Glomerular visceral epithelial cell (primary cell): ENCODE data around the gene SLC1A2.

Experiments used
- DNase-seq: peaks from one replicate; pipeline ENCODE4 v3.0.0-alpha.2; 2016; ENCODE audit errors: extremely low spot score

Gene SLC1A2

DNA sequence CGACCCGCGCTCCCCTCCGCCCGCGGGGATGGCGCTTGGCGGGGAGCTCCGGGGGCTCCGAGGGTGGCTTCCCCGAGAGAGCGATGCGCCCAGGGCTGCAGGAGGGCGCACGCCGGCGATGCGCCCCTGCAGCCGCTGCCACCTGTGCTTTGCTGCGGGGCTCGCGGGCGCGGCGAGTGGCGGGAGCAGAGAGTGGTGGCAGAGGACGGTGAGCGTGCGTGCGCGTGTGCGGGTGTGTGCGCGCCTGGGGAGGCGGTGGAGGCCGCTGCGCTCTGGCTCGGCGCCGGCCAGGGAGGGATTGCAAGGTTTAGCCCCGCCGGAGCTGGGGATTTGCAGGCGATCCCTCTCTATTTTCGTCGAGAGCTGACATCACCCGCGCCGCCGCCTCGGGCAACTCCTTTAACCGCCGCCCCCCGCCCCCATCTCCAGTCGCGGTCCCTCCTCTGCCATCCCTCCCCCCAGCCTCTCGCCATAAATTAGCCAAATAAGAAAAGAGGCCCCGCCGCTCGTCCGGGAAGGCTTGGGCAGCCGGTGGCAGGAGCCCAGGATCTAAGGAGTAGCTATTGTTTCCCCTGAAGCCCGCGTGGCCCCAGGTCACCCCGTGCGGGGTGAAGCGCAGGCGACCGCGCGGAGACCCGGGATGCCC, at the start of gene SLC1A2:
TSS of gene SLC1A2 (minus strand) at position 375 of the 646 bp plus-strand sequence. CDS start 592 bp downstream, outside the sequence.
- peak; percentile 7 for DNase-seq

DNA sequence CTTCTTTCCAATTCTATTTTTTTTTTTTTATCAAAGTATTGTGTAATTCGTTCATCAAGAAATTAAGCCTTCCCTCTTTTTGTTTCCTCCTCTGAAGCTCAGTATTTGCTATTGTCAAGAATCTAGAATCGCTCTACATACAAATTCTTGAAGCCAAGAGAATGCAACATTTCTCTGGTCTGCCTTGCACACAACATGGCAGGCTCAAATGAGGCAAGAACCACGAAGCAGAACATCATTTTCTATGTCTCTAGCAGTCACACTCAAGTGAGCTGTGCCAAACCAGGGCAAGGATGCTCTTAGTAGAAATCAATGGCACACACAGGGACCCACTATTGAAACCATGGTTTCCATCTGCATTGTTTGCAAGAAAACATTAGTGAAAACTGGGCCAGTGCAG, 46.7 kb upstream of the SLC1A2 start:
- DNase-seq, result no peak

DNA sequence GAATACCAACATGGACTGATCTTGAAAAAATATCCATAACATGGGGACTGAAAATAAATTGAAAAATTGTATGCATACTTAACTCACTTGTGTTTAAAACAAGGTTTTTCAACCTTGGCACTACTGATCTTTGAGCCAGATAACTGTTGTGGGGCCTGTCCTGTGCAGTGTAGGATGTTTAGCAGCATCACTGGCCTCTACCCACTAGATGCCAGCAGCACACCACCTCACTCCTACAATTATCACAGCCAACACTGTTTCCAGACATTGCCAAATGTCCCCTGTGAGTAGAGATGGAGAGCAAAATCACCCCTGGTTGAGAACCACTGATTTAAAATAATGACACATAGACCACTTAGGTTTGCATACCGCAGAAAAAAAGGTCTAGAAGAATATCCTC, 45.0 kb upstream of the SLC1A2 start:
- peak; percentile 24 for DNase-seq

DNA sequence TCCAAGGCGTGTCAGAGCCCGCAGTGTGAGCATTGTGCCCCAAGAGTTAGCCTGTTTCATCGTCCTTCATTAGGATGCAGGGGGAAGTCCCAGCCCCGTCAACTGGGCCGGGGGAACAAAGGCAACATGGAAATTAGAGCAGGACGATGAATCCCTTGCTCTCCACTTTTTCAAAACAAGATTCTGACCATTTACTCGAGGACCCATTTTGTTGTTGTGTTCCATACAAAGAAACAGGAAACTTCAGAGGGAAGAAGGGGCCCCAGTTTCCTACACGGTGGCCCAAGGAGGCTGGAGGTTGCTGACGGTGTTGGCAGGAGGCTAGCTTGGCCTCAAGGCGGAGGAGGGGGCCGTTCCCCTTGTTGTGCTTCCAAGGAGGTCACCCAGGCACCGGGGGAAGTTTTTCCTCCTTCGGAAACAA, 44.0 kb upstream of the SLC1A2 start:
- DNase-seq, result no peak

DNA sequence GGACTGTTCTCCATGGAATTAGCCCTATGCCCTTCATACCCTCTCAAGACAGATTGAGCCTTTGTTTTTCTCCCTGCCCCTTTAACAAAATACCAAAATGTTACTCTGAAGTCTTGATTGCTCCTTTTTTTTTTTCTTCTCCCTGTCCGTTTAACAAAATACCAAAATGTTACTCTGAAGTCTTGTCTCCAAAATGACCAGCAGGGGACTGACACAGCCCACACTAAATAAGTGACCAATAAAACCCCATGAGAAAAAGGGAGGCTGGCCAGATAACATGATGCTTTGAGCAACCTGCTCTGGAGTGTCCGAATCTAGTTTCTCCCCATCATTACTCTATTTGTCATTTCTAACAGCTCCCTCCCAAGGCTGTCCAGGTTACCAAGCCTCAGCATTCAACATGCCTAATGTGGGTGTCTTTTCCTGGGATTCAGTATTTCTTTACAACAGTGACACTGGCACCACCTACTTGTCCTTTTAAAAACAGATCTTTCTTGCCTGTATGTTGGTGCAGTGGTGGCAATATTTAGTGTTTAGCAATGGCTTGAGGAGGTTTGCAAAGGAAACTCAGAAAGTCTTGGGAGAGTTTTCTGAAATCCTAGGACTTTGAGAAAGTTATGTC, 42.7 kb upstream of the SLC1A2 start:
- DNase-seq, result no peak

DNA sequence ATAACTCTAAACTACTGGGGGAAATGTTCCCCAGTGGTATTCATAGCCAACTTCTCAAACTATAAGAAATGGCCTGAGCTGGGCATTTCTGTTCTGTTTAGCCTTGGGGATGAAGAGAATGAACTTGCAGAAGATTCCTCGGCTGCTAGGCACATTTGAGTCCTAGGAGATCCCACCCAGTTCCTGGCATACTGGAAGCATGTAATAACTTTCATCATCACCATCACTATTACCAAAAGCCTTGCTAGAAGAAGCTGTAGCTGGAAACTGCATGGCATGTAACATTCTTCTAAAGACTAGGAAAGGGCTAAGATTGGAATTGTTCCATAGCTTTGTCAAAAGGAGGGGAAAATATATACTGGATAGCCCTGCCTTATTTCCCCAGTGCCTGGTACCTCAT, 40.1 kb upstream of the SLC1A2 start:
- DNase-seq, result no peak

DNA sequence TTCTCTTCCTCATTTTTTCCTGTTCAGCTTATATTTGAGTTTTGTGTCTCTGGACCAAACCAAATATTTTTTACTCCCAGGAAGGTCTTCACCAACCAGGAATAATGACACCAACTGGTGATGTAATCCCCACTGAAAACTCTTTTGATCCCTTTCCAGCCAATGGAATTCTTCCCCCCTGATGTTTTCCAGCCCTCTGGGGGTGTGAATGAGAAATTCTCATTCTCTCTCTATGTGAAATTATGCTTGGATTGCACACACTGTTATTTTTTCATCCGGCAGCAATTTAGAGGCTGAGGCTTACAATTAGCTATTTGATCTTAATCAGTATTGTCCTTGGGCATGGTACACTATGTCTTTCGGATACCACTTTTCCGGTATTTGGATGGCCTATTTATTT, 39.5 kb upstream of the SLC1A2 start:
- DNase-seq, result no peak

DNA sequence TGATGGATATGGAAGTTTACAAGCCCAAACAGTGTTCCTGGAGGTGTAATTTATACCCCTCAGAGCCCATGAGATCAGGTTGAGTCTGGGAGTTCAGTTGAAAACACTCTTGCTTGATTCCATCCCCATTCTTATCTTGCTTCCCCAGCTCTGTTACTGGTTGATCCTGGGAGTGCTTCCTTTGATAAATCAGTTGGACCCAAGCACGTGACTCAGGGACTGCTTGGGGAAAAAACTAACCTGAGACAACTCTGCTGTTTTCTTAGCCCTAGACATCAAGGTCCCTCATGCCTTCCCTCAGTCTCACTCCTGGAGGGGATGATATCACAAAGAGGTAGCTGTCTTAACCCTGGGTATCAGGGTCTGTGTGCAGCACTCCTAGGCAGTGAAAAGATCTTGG, 35.0 kb upstream of the SLC1A2 start:
- DNase-seq, result no peak

DNA sequence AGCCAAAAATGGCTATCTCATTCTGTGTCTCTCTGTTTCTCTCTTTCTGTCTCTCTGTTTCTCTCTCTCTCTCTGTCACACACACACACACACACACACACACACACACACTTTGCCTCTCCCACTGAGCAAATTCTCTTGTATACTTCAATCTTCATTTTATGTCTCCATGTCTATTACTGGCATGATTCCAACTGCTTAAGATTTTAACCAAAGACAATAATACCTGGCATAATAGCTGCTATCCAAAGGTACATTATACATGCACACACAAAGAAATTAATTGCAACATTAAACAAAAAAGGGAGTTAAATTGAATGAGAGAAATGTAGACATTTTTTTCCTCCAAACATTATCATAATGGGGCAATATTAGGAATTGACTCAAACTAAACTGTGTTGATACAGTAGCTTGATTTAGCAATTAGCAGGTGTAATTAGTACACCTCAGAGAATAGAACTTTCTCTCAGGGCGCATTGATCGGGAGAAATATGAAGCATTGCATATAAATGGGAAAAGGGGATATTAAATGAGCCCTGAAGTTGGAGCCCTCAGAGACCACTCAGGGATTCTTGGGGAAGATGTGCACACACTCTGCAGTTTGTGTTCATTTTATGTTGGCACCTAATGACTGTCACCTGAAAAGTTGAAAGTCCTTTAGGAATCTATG, 17.4 kb upstream of the SLC1A2 start:
- DNase-seq, result no peak

DNA sequence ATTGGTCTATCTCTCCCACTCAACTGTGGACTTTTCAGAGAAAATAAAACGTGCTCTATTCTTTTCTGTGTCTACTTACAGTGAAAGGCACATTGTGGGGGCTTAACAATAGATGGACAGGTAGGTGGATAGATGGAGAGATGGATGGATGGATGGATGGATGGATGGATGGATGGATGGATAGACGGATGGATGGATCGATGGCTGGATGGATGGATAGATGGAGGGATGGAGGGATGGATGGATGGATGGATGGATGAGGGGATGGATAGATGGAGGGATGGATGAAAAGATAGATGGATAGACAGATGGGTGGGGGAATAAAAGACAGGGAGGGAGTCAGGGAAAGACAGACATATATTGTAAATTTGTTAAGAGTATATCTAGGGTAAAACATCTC, 14.2 kb upstream of the SLC1A2 start:
- no peak for DNase-seq

DNA sequence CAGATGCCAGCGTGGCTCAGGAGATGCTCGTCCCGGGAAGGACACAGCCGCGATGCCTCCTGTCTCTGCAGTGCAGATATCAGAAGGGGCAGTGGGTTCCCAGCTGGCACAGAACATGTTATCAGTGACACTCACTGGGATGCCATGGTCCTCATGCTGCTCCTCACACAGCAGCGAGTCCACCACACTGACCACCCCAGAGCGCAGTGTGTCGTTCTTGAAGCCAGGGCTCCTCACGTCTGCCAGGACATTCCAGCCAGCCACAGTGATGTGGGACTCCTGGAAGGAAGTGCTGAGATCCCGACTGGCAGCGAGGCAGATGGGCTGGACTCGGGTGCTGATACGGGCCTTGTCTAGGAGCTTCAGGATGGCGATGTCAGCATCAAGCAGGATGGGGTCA, 13.1 kb upstream of the SLC1A2 start:
- DNase-seq, result no peak

DNA sequence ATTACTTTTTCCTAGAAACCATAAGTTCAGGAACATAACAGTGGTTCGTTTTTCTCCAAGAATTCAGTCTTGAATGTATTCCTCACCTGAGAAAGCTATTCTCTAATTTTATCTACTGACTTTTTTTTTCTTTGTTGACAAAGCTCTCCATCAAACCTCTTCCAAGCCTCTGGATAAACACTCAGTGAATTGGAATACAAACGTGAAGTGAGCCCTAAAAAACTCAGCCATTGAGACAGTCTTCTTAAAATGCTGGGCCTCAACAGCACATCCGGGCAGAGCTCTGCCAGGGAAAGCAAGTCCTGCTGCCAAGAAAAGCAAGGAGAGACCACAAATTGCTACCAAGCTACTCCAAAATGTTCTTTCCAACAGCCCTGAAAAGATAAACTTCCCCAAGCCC, 7.7 kb upstream of the SLC1A2 start:
- no peak for DNase-seq

DNA sequence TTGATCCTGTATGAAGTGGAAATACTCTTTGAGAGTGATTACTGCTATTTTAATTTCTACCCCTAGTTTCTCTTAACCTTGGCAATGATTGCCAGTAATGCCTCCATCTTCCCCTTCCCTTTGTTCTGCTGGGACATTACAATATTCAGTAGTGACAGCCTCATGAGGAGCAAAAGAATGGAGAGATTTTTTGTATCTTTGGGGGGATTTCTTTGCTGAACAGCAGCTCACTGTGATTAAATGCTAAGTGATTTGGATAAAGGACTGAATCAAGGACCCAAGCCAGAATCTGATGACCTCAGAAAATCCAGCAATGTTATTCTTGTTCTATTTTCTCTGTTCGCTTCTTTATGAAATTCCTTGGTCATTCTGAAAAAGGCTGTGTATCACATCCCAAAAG, 7.0 kb upstream of the SLC1A2 start:
- no peak for DNase-seq

DNA sequence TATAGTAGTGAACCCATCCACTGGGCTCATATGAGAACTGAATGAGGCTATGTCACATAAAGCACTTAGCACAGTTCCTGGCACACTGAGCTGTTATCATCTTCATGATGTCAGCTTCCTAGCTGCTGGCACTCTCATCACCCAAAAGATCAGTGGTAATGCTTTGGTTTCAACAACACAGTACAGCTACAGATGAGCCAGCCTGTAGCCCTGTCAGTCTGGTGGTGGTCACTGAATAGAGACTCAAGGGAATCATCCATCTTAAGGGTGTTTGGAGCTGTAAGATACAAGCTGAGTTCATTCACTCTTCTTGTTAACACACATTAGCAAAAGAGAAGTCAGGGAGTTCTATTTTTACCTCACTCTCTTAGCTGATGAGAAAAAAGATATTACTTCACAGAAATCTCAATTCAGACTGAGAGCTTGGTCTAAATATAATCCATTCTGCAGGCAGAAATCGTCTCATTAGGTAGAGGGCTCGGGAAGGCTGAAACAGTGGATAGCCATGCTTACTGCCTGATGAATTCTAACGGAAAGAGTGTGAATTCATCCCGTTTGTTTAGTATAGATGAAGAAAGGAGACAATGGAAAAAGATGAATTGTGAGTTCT, 6.3 kb upstream of the SLC1A2 start:
- DNase-seq, result no peak

DNA sequence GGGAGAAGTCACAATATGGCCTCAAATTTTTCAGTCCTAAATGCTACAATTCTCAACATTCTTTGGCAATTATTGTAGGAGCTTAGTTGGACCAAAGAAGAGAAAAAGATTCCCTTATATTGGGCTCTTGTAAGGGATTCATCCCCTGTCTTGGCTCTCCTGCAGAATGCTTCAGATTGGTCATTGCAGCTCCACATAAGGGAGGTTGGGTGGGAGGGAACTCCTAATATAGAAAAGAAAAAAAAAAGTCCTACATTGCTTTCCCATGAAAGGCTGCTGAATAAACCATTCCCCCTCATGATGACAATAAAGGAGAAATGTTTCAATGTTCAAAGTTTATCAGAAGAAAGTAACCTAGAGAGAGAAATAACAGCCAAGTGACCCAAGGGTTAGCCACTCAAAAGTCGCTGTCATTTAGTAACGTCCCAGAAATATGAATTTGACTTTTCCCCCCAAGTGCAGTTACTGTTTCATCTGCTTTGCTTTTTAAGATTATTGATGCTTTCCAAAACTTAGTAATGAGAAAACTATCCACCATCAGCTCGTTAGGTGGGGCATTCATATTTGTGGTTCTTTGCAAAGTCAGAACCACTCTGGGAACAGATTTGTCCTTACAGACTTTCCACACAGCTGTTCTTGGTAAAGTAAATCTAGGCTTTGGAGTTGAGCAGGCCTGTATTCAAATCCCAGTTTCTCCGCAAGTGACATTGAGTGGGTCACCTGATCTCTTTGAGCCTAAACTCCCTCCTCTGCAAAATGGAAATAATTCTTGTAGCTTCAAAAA, 5.0 kb upstream of the SLC1A2 start:
- DNase-seq, result no peak

DNA sequence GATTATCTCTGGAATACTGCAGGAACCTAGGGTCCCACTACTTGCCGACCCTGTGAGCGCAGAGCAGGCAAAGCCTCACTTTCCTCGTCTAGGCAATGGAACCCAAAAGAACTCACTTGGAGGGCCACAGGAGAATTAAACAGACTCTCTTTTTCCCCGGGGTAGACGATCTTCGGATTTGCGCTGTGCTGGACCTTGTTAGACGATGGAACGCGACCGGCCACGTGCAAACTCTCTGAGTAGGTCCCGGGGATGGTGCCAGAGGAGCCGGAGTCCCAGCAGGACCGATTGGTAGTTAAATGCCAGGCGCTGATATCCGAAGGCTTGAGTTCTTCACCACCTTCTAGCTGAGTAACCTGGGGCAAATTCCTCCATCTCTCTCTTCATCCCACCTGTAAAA, 1.0 kb upstream of the SLC1A2 start:
- no peak for DNase-seq

DNA sequence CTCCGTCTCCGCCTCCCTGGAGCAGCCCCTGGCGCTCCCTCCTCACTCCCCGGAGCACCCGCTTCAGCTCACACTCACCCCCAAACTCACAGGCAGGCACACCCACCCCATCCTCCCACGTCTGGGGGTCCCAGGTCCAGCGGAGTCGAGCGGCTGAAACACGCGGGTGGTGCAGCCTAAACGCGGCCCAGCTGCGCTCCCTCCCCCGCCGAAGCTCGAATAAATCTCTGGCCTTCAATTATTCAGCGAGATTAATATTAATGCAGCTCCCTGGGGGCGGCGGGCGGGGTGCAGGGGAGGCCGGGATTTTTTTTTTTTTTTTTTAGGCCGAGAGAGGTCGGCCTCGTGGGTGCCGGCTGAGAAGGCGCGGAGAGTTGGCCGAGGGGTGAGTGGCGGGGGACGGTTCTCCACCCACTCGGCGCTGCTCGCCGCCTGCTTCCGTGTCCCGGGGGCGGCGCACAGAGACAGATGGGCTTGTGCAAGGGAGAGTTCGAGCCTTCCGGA, 524 bp upstream of the SLC1A2 start:
- DNase-seq, result no peak

DNA sequence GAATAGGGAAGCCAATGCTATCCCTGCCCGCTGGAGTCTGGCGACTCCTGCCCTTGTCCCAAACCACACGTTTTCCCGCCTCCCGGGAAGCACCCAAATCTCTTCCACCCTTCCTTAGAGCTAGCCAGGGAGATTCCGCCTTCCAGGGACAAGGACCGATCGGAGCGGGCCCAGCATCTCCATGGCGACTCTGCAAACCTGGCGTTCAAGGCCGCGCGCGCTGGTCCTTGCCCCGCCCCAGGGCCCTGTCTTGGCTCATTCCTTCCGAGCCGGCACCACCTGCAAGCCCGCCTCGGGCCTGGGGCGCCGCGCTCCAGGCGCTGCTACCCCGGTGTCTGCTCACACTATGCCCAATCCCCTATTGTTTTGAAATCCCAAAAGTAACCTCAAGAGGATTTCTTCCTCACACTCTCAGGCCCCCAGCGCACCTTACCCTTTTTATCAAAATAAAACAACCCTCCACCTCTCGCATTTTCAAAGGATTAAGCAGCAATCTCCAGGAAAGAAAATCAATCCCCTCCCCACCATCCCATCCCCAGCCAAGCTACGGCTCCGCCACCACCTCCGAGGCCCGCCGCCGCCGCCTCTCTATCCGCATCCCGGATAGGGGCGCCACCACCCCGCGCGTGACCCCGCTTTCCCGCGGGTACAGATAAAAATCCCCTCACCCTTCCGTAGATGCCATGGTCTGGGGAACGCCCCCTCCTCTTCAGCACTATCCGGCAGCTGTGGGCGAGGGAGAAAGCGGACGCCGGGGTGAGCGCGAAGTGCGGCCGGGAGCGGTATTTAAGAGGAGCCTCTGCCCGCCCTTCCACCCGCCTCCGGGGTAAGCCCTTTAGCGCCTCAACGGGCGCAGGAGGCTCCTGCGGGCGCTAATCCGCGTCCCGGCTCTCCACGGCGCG, 825 bp downstream of the SLC1A2 start:
- DNase-seq, result no peak

DNA sequence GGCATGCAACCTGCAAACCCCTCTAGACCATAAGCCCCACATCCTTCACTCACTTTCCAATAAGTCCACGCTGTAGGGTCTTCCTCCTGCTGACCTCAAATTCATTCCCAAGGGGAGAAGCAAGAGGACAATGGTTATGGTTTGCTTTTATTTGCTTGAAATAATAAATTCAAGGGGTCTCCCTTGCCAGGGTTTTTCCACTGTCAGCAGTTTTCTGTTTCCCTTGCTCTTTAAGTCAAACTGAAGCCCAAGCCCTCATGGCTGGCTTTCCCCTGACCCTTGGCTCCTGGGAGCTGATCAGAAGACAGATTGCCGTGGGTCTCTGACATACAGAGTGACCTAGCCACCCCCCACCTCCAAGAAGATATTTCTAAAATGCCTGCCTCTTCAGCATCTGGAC, 3.9 kb downstream of the SLC1A2 start:
- DNase-seq, result no peak

DNA sequence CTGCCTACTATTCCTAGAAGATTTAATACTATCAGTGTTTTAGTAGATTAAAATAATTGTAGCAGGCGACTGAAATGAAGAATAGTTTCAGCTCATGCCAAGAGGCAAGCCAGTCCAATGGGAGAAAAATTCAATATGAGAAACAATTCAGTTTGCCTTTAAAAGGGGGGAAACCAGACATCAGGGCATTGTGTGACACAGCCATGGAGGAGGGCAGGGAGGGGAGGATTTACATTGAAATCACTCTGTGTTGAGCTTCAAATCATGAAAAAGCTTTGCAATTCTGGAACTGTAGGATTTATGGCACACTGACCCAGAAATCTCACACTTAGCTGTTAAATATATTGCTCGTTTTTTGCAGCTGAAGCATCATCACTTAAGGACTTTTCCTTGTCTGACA, 4.6 kb downstream of the SLC1A2 start:
- DNase-seq, result no peak

DNA sequence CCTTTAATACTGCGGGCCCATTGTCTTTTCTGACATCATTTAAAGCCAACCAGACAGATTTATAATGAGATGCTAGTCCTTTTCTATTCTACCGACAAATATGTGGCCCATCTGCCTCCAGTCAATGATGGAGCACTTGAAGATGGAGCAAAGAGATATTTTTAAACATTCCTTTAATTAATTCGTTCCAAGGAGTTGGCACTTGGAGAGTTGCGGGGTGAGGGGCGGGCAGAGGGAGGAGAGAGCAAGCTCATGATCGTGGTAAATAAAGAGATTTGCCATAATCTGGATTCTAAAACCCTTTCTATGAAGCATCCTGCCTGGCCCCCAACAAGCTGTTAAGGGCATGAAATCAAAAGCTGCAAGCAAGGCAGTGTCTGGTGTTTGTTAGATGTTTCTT, 5.0 kb downstream of the SLC1A2 start:
- no peak for DNase-seq
